Gastroesophageal sphincter (tissue), 3 donors: ENCODE results near the gene NEO1.

ENCODE experiments used
- CTCF ChIP-seq, 4 experiments: fragments of 200-600 bp in 2 of 4; fragments of 450-650 bp in 2 of 4; sonication (generic) in 1 of 4; IDR thresholded peaks; one replicate each; pipeline ENCODE4 v1.5.1; 2017 to 2019; ENCODE audit warnings: antibody characterized with exemption in 4 of 4, mild to moderate bottlenecking in 2 of 4, moderate library complexity in 2 of 4
- EP300 ChIP-seq: sonication (generic); formaldehyde crosslinking; IDR thresholded peaks from one replicate; pipeline ENCODE4 v1.6.1; 2017; ENCODE audit warnings: antibody characterized with exemption, mild to moderate bottlenecking
- POLR2A ChIP-seq, 2 donors: fragments of 450-650 bp; IDR thresholded peaks; one replicate each; pipeline ENCODE4 v1.6.1; 2017; ENCODE audit warnings: antibody characterized with exemption in 2 of 2, mild to moderate bottlenecking in 2 of 2, moderate library complexity in 1 of 2

- TF ChIP-seq CTCF (IDR thresholded peaks at IDR 0.05) (no peak), POLR2A (IDR thresholded peaks at IDR 0.05) (no peak), EP300 (no peak)
Observed at GRCh38 chr15:73165435-73165834, 113.2 kb downstream of the NEO1 start.
